IPS-11a (cell line): Measurements from ENCODE around the gene GTF2IRD1.

ENCODE experiments used
- H3K4me3 ChIP-seq: one replicate; pipeline ENCODE4 v1.5.1; 2013; ENCODE audit warnings: low read depth, low read length, control low read depth

GTF2IRD1 gene

GRCh38 chr7:74586258-74587175, 132.8 kb downstream of the GTF2IRD1 start:
- H3K4me3 ChIP-seq: no peak overlapping the region

- no peak overlapping the region for H3K4me3 ChIP-seq
Observed at GRCh38 chr7:74587435-74588126, 133.9 kb downstream of the GTF2IRD1 start.

- H3K4me3 ChIP-seq: no peak overlapping the region
Observed at GRCh38 chr7:74590813-74591212, 137.1 kb downstream of the GTF2IRD1 start.

GRCh38 chr7:74598558-74598957, 144.9 kb downstream of the GTF2IRD1 start:
- H3K4me3 ChIP-seq: no peak overlapping the region

- H3K4me3 ChIP-seq: no peak overlapping the region
Observed at GRCh38 chr7:74599244-74599643, 145.5 kb downstream of the GTF2IRD1 start.

GRCh38 chr7:74604326-74605020, 150.8 kb downstream of the GTF2IRD1 start:
- no peak overlapping the region for H3K4me3 ChIP-seq

- no peak overlapping the region for H3K4me3 ChIP-seq
Observed at GRCh38 chr7:74606101-74606908, 152.6 kb downstream of the GTF2IRD1 start.

DNA sequence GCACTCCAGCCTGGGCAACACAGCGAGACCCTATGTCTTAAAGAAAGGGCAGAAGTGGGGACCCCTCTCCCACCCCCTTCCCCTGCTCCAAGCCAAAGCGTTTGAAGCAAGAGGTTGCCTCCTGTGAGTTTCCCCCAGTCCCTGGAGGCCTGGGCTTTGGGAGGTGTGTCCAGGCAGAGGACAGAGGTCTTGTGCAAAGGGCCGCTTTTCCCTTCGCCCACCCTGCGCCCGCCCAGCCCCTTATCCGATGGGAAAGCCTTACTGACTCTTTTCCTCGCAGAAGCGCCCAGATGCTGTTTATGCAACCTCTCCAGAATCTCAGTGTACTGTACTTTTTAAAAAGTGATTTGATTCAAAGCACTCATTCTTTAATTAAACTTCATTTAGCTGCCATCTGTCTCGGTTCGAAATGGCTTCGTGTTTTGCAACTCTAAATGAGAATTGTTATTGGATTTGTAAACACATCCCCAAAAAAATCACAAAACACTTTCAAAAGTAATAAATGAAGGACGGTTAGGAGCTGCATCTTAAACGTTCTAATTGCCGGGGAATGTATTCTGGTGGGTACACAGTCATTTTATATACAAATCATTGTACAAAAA, 153.3 kb downstream of the GTF2IRD1 start:
- no peak overlapping the region for H3K4me3 ChIP-seq

DNA sequence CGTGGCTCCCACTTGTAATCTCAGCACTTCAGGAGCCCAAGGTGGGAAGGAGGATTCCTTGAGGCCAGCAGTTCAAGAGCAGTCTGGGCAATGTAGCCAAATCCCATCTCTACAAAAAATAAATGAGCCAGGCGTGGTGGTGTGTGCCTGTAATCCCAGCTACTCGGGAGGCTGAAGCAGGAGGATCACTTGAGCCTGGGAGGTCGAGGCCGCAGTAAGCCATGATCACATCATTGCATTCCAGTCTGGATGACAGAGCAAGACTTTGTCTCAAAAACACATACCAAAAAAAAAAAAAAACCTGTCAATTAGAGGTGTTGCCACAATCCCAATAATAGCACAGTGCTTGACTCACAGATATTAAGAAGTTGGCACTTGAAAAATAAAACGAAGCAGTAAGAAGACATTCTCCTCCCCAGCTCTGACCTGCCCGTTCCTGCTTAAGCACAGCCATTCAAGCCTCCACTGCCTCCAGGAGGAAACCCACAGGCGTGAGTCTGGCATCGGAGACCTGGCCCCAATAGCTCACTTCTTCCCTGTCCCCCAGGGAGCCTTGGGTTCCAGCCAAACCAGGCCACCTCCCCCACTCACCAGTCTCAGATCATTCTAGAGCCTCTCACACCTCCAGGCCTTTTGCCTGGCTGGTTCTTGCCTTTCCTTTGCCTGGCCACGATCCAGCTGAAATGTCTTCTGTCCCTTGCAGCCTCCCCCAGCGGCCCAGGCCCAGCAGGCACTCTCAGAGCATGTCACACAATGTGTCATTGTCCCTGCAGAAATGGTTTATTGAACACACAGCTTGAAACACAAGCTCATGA, 158.5 kb downstream of the GTF2IRD1 start:
- no peak overlapping the region for H3K4me3 ChIP-seq

- H3K4me3 ChIP-seq: no peak overlapping the region
Observed at GRCh38 chr7:74615933-74616780, 162.5 kb downstream of the GTF2IRD1 start.

DNA sequence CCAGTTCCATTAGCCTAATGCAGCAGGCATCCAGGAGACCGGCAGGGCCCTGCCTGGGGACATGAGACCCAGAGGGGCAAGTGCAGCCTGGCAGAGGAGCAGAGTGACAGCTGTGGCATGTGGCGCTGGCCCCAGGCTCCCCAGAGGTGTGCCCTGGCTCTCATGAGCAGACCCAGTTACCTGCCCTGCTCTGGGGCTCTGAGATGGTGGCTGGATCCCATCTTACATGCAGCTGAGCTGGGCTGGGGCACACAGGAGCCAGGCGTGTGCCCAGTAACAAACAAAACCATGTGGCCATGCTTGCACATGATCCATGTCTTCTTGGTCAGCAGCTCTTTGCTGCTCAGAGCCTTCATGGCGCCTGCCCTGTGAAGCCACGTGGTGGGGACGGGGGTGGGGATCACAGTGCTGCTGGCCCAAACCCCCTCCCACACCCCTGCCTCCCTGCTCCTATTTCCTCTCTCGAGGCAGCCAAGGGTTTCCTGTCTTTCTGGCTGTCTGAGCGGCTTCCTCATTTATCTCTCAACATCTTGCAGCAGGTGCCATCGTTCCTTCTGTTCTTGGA, 163.6 kb downstream of the GTF2IRD1 start:
- no peak overlapping the region for H3K4me3 ChIP-seq

GRCh38 chr7:74619235-74619860, 165.6 kb downstream of the GTF2IRD1 start:
- H3K4me3 ChIP-seq: no peak overlapping the region

GRCh38 chr7:74622228-74622749, 168.6 kb downstream of the GTF2IRD1 start:
- H3K4me3 ChIP-seq: no peak overlapping the region

- H3K4me3 ChIP-seq: no peak overlapping the region
Observed at GRCh38 chr7:74623135-74623534, 169.4 kb downstream of the GTF2IRD1 start.

GRCh38 chr7:74625446-74625845, 171.7 kb downstream of the GTF2IRD1 start:
- no peak overlapping the region for H3K4me3 ChIP-seq

GRCh38 chr7:74627661-74628411, 174.1 kb downstream of the GTF2IRD1 start:
- H3K4me3 ChIP-seq: no peak overlapping the region

DNA sequence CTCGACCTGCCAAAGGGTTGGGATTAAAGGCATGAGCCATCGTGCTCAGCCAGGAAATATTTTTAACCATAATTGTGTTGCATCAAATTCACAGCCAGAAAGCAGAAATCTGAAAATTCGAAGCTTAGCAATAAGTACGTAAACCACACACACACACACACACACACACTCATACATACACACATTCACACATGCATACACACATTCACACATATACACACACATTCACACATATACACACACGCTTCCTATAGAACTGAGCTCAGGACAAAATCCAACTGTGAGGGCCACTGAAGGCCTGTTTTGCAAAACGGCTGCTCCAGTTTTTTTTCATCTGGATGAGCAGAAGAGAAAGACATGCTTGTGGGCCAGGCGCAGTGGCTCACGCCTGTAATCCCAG, 178.8 kb downstream of the GTF2IRD1 start:
- no peak overlapping the region for H3K4me3 ChIP-seq
